HEK293 (cell line): Measurements from ENCODE around the gene NUBPL.

ENCODE experiments used
- CTCF ChIA-PET: fragments of 350-600 bp; formaldehyde crosslinking; extraction: SDS; loops from one replicate; lab custom pipeline; 2021; ENCODE audit warnings: antibody characterized with exemption; lab: Yijun Ruan, JAX
- POLR2A ChIA-PET: fragments of 300-600 bp; formaldehyde crosslinking; extraction: SDS; loops from one replicate; lab custom pipeline; 2020; ENCODE audit warnings: antibody characterized with exemption, inconsistent platforms; lab: Yijun Ruan, JAX
- H3K27ac ChIP-seq: fragments of 200-500 bp; sonication (Bioruptor generic); 2 replicates; pipeline ENCODE4 v1.5.1; 2014; ENCODE audit warnings: low read depth, low read length, control low read depth, inconsistent platforms; ENCODE audit errors: extremely low read depth
- H3K36me3 ChIP-seq, 2 experiments: fragments of 200-500 bp in 1 of 2; sonication (Bioruptor generic) in 1 of 2; 1 replicate in 1 of 2; 2 replicates in 1 of 2; pipeline ENCODE4 v1.5.1; 2014 to 2017; ENCODE audit warnings: inconsistent platforms in 2 of 2, low read length in 2 of 2; ENCODE audit not compliant: control insufficient read depth in 2 of 2, insufficient read depth in 1 of 2
- H3K4me1 ChIP-seq: fragments of 200-500 bp; sonication (Bioruptor generic); 2 replicates; pipeline ENCODE4 v1.5.1; 2014; ENCODE audit warnings: mild to moderate bottlenecking, low read length, inconsistent platforms; ENCODE audit not compliant: control insufficient read depth, insufficient read depth
- H3K4me3 ChIP-seq: 2 replicates; pipeline ENCODE4 v1.5.1; 2011; ENCODE audit warnings: low read depth, mild to moderate bottlenecking, control low read depth, low read length, moderate library complexity
- H3K9me3 ChIP-seq: fragments of 200-500 bp; sonication (Bioruptor generic); 2 replicates; pipeline ENCODE4 v1.5.1; 2014; ENCODE audit warnings: low read depth, low read length, inconsistent platforms; ENCODE audit not compliant: control insufficient read depth, insufficient read depth
- FEZF1 ChIP-seq: fragments of 450-650 bp; formaldehyde crosslinking; IDR thresholded peaks from 2 replicates; pipeline ENCODE4 v1.5.1; 2016; ENCODE audit warnings: missing biosample characterization, missing genetic modification characterization
- RBAK ChIP-seq: fragments of 450-650 bp; formaldehyde crosslinking; IDR thresholded peaks from 2 replicates; pipeline ENCODE4 v1.5.1; 2016; ENCODE audit warnings: missing biosample characterization, missing genetic modification characterization
- REPIN1 ChIP-seq: fragments of 450-650 bp; formaldehyde crosslinking; IDR thresholded peaks from 2 replicates; pipeline ENCODE4 v1.5.1; 2017; ENCODE audit warnings: missing biosample characterization, missing genetic modification characterization, low read depth
- TRIM28 ChIP-seq: IDR thresholded peaks from 2 replicates; pipeline ENCODE4 v1.6.1; 2011; ENCODE audit warnings: low read length, control low read depth, borderline replicate concordance
- ZBTB17 ChIP-seq: fragments of 450-650 bp; formaldehyde crosslinking; IDR thresholded peaks from 2 replicates; pipeline ENCODE4 v1.5.1; 2016; ENCODE audit warnings: missing biosample characterization, missing genetic modification characterization
- ZBTB20 ChIP-seq: fragments of 450-650 bp; formaldehyde crosslinking; IDR thresholded peaks from 2 replicates; pipeline ENCODE4 v1.5.1; 2016; ENCODE audit warnings: missing biosample characterization, missing genetic modification characterization
- ZBTB7A ChIP-seq: fragments of 450-650 bp; formaldehyde crosslinking; IDR thresholded peaks from 2 replicates; pipeline ENCODE4 v1.5.1; 2016; ENCODE audit warnings: low read depth, missing biosample characterization, missing genetic modification characterization
- ZFP3 ChIP-seq: fragments of 450-650 bp; formaldehyde crosslinking; IDR thresholded peaks from 2 replicates; pipeline ENCODE4 v1.5.1; 2016; ENCODE audit warnings: low read depth, missing biosample characterization, missing genetic modification characterization
- ZFP41 ChIP-seq: fragments of 450-650 bp; formaldehyde crosslinking; IDR thresholded peaks from 2 replicates; pipeline ENCODE4 v1.5.1; 2016; ENCODE audit warnings: missing biosample characterization, missing genetic modification characterization, borderline replicate concordance
- ZNF155 ChIP-seq: fragments of 450-650 bp; formaldehyde crosslinking; IDR thresholded peaks from 2 replicates; pipeline ENCODE4 v1.5.1; 2016; ENCODE audit warnings: missing biosample characterization, missing genetic modification characterization
- ZNF174 ChIP-seq: fragments of 450-650 bp; formaldehyde crosslinking; IDR thresholded peaks from 2 replicates; pipeline ENCODE4 v1.5.0; 2017; ENCODE audit warnings: missing biosample characterization, mild to moderate bottlenecking, missing genetic modification characterization
- ZNF223 ChIP-seq: fragments of 450-650 bp; formaldehyde crosslinking; IDR thresholded peaks from 2 replicates; pipeline ENCODE4 v1.5.1; 2016; ENCODE audit warnings: missing biosample characterization, missing genetic modification characterization
- ZNF239 ChIP-seq: fragments of 450-650 bp; formaldehyde crosslinking; IDR thresholded peaks from 2 replicates; pipeline ENCODE4 v1.5.1; 2016; ENCODE audit warnings: missing biosample characterization, missing genetic modification characterization
- ZNF266 ChIP-seq: fragments of 450-650 bp; formaldehyde crosslinking; IDR thresholded peaks from 2 replicates; pipeline ENCODE4 v1.5.1; 2016; ENCODE audit warnings: missing biosample characterization, missing genetic modification characterization, low read depth
- ZNF335 ChIP-seq: fragments of 450-650 bp; formaldehyde crosslinking; conservative IDR thresholded peaks from 2 replicates; pipeline ENCODE4 v1.5.1; 2016; ENCODE audit warnings: missing biosample characterization, missing genetic modification characterization
- ZNF416 ChIP-seq: fragments of 450-650 bp; formaldehyde crosslinking; IDR thresholded peaks from 2 replicates; pipeline ENCODE4 v1.5.1; 2016; ENCODE audit warnings: missing biosample characterization, missing genetic modification characterization
- ZNF433 ChIP-seq: fragments of 450-650 bp; formaldehyde crosslinking; IDR thresholded peaks from 2 replicates; pipeline ENCODE4 v1.5.1; 2016; ENCODE audit warnings: missing biosample characterization, missing genetic modification characterization, low read depth
- ZNF48 ChIP-seq: fragments of 450-650 bp; formaldehyde crosslinking; IDR thresholded peaks from 2 replicates; pipeline ENCODE4 v1.5.1; 2016; ENCODE audit warnings: missing biosample characterization, missing genetic modification characterization
- ZNF548 ChIP-seq: fragments of 450-650 bp; formaldehyde crosslinking; IDR thresholded peaks from 2 replicates; pipeline ENCODE4 v1.5.1; 2016; ENCODE audit warnings: missing biosample characterization, missing genetic modification characterization
- ZNF560 ChIP-seq: fragments of 450-650 bp; formaldehyde crosslinking; IDR thresholded peaks from 2 replicates; pipeline ENCODE4 v1.5.1; 2017; ENCODE audit warnings: missing biosample characterization, missing genetic modification characterization, borderline replicate concordance
- ZNF621 ChIP-seq: fragments of 450-650 bp; formaldehyde crosslinking; IDR thresholded peaks from 2 replicates; pipeline ENCODE4 v1.5.1; 2017; ENCODE audit warnings: missing biosample characterization, missing genetic modification characterization
- ZNF623 ChIP-seq: fragments of 450-650 bp; formaldehyde crosslinking; IDR thresholded peaks from 2 replicates; pipeline ENCODE4 v1.5.1; 2016; ENCODE audit warnings: missing biosample characterization, missing genetic modification characterization
- ZNF660 ChIP-seq: fragments of 450-650 bp; IDR thresholded peaks from 2 replicates; pipeline ENCODE4 v1.5.1; 2018; ENCODE audit warnings: missing biosample characterization, mild to moderate bottlenecking, missing genetic modification characterization
- ZNF677 ChIP-seq: fragments of 450-650 bp; IDR thresholded peaks from 2 replicates; pipeline ENCODE4 v1.5.0; 2018; ENCODE audit warnings: missing biosample characterization, mild to moderate bottlenecking, missing genetic modification characterization, moderate library complexity
- ZNF701 ChIP-seq: fragments of 450-650 bp; formaldehyde crosslinking; IDR thresholded peaks from 2 replicates; pipeline ENCODE4 v1.5.1; 2016; ENCODE audit warnings: missing biosample characterization, missing genetic modification characterization
- TF ChIP-seq, protein P1 (sequence below): fragments of 450-650 bp; formaldehyde crosslinking; conservative IDR thresholded peaks from 2 replicates; pipeline ENCODE4 v1.5.1; 2016; ENCODE audit warnings: low read depth, missing biosample characterization, missing genetic modification characterization
- TF ChIP-seq, protein P2 (sequence below): fragments of 450-650 bp; formaldehyde crosslinking; IDR thresholded peaks from 2 replicates; pipeline ENCODE4 v1.5.1; 2016; ENCODE audit warnings: missing biosample characterization, missing genetic modification characterization
- TF ChIP-seq, protein P3 (sequence below): fragments of 450-650 bp; formaldehyde crosslinking; IDR thresholded peaks from 2 replicates; pipeline ENCODE4 v1.5.1; 2017; ENCODE audit warnings: missing biosample characterization, mild to moderate bottlenecking, missing genetic modification characterization, moderate library complexity

NUBPL gene

DNA sequence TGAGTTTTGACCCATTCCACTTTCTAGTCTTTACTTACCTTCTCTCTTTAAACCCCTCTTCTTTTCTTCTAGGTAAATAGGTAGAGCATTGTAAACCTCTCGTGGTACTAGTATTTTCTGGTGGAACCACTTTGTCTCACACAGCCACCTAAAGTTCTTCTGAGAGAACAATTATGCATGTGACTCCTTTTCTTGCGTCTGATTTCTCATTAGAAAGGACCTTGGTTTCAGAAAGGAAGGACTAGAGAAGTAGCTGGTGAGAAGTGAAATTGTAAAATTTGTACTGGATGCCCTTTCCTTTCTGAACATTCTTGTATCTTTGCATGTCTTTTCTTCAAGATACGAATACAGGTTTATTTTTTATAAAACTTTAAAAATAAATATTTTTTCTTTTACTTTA is 99.0 kb downstream of the NUBPL start (continued):
- TF ChIP-seq, protein P1, sequence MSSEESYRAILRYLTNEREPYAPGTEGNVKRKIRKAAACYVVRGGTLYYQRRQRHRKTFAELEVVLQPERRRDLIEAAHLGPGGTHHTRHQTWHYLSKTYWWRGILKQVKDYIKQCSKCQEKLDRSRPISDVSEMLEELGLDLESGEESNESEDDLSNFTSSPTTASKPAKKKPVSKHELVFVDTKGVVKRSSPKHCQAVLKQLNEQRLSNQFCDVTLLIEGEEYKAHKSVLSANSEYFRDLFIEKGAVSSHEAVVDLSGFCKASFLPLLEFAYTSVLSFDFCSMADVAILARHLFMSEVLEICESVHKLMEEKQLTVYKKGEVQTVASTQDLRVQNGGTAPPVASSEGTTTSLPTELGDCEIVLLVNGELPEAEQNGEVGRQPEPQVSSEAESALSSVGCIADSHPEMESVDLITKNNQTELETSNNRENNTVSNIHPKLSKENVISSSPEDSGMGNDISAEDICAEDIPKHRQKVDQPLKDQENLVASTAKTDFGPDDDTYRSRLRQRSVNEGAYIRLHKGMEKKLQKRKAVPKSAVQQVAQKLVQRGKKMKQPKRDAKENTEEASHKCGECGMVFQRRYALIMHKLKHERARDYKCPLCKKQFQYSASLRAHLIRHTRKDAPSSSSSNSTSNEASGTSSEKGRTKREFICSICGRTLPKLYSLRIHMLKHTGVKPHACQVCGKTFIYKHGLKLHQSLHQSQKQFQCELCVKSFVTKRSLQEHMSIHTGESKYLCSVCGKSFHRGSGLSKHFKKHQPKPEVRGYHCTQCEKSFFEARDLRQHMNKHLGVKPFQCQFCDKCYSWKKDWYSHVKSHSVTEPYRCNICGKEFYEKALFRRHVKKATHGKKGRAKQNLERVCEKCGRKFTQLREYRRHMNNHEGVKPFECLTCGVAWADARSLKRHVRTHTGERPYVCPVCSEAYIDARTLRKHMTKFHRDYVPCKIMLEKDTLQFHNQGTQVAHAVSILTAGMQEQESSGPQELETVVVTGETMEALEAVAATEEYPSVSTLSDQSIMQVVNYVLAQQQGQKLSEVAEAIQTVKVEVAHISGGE (tag by site-specific recombination), result no peak
- TF ChIP-seq ZNF701 (tag by site-specific recombination), result no peak
- no peak for TF ChIP-seq ZNF174
- no peak for TF ChIP-seq ZNF660 (tag by site-specific recombination)

DNA sequence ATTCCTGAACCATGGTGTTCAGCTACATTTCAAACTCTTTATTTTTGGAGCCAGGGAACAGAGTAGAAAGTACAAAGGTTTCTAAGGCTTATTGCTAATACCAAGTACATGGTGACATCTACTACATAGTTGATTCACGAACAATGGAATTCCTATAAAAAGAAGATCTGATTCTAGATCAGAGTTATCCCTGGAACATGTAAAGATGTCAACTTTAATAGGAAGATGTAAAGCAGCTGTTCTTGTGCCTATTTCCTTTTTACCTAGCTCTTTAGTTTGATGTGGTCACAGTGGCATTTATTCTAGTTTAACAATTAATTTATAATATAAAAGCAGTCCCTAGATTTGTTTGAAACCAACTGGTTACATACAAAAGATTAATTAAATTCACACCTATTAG is 99.5 kb downstream of the NUBPL start:
- CTCF ChIA-PET, result no interaction called here
- TF ChIP-seq ZNF677, result no peak
- no peak for TF ChIP-seq ZNF433 (tag by site-specific recombination)
- no peak for TF ChIP-seq ZNF239
- no peak for TF ChIP-seq ZNF560
- TF ChIP-seq ZFP41 (tag by site-specific recombination), result no peak
- no peak for TF ChIP-seq ZNF335 (tag by site-specific recombination)
- TF ChIP-seq, protein P2, sequence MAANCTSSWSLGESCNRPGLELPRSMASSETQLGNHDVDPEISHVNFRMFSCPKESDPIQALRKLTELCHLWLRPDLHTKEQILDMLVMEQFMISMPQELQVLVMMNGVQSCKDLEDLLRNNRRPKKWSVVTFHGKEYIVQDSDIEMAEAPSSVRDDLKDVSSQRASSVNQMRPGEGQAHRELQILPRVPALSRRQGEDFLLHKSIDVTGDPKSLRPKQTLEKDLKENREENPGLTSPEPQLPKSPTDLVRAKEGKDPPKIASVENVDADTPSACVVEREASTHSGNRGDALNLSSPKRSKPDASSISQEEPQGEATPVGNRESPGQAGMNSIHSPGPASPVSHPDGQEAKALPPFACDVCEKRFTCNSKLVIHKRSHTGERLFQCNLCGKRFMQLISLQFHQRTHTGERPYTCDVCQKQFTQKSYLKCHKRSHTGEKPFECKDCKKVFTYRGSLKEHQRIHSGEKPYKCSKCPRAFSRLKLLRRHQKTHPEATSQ (tag by site-specific recombination), result no peak
- peaks cover 13% of the 10 kb centered on the region for H3K4me1 ChIP-seq

DNA sequence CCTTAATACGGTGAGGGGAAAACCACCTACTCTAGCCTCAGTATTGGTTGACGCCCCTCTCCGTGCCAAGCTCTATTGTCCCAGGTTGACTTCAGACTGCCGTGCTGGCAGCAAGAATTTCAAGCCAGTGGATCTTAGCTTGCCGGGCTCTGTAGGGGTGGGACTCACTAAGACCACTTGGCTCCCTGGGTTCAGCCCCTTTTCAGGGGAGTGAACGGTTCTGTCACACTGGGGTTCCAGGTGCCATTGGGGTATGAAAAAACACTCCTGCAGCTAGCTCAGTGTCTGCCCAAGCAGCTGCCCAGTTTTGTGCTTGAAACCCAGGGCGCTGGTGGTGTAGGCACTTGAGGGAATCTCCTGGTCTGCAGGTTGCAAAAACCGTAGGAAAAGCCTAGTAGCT is 107.1 kb downstream of the NUBPL start:
- Histone ChIP-seq H3K36me3 (no peaks in the 10 kb centered on the region), H3K27ac (no peak overlapping the region), H3K9me3 (no peaks in the 10 kb centered on the region), H3K4me3 (no peak overlapping the region), H3K4me1 (no peaks in the 10 kb centered on the region)
- ChIA-PET CTCF (no interaction called here), POLR2A (no interaction called here)
- TF ChIP-seq RBAK (tag by site-specific recombination) (no peak), ZNF155 (tag by site-specific recombination) (no peak), ZNF48 (no peak), ZBTB20 (no peak), ZNF623 (no peak), ZNF621 (tag by site-specific recombination) (no peak), ZFP3 (tag by site-specific recombination) (no peak), ZBTB17 (tag by site-specific recombination) (no peak), REPIN1 (tag by site-specific recombination) (no peak), TRIM28 (no peak), ZNF174 (no peak), FEZF1 (no peak), ZNF416 (tag by site-specific recombination) (no peak), ZNF266 (tag by site-specific recombination) (no peak), ZNF223 (no peak), ZNF548 (tag by site-specific recombination) (no peak), ZBTB7A (tag by site-specific recombination) (no peak)
- TF ChIP-seq, protein P3, sequence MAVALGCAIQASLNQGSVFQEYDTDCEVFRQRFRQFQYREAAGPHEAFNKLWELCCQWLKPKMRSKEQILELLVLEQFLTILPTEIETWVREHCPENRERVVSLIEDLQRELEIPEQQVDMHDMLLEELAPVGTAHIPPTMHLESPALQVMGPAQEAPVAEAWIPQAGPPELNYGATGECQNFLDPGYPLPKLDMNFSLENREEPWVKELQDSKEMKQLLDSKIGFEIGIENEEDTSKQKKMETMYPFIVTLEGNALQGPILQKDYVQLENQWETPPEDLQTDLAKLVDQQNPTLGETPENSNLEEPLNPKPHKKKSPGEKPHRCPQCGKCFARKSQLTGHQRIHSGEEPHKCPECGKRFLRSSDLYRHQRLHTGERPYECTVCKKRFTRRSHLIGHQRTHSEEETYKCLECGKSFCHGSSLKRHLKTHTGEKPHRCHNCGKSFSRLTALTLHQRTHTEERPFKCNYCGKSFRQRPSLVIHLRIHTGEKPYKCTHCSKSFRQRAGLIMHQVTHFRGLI (tag by site-specific recombination), result no peak

More for the DNA sequence above, 99.5 kb downstream of the NUBPL start:
- Histone ChIP-seq H3K4me3 (no peak overlapping the region), H3K36me3 (no peaks in the 10 kb centered on the region), H3K27ac (no peak overlapping the region), H3K9me3 (no peaks in the 10 kb centered on the region)
- POLR2A ChIA-PET, result no interaction called here
